Endothelial cell (in vitro differentiated cells): ENCODE measurements around the gene STIM1. TPM values are rescaled to one million over a fixed set of nuclear protein-coding genes. Genes with fewer than 3 reads are reported as not detected.
A peak's percentile ranks its signal among the peaks of the same experiment; 100 is the strongest.

Experiments used
- DNase-seq: peaks from one replicate; pipeline ENCODE4 v3.0.0; 2021; ENCODE audit warnings: low spot score
- H3K27ac Mint-ChIP-seq: one replicate; pipeline ENCODE4 v1.8.0; 2021; ENCODE audit warnings: mixed read lengths, inconsistent platforms; ENCODE audit not compliant: unreplicated experiment
- H3K27me3 Mint-ChIP-seq: one replicate; pipeline ENCODE4 v1.8.0; 2021; ENCODE audit warnings: mild to moderate bottlenecking, moderate library complexity, mixed read lengths, inconsistent platforms; ENCODE audit not compliant: unreplicated experiment
- H3K36me3 Mint-ChIP-seq: one replicate; pipeline ENCODE4 v1.8.0; 2021; ENCODE audit warnings: mild to moderate bottlenecking, low read depth, mixed read lengths, inconsistent platforms; ENCODE audit not compliant: unreplicated experiment
- H3K4me1 Mint-ChIP-seq: one replicate; pipeline ENCODE4 v1.8.0; 2021; ENCODE audit warnings: mild to moderate bottlenecking, mixed read lengths, inconsistent platforms; ENCODE audit not compliant: unreplicated experiment
- H3K4me3 Mint-ChIP-seq: one replicate; pipeline ENCODE4 v1.8.0; 2021; ENCODE audit warnings: mild to moderate bottlenecking, mixed read lengths, inconsistent platforms; ENCODE audit not compliant: unreplicated experiment
- H3K9me3 Mint-ChIP-seq: one replicate; pipeline ENCODE4 v1.8.0; 2021; ENCODE audit warnings: mixed read lengths, inconsistent platforms; ENCODE audit not compliant: unreplicated experiment
- total RNA-seq: library from RNA; stranded (reverse); fragmentation: NEBNext Ultra II Directional; extraction: Animal tissue kit (Norgen Biotek cat#: 25700); gene quantifications from one replicate; pipeline ENCODE4 v1.2.1, GENCODE V29; 2021; ENCODE audit not compliant: unreplicated experiment
- TF ChIP-seq, protein P1 (sequence below): fragments of 200-600 bp; sonication (generic); IDR thresholded peaks from one replicate; pipeline ENCODE4 v1.5.0; 2021; ENCODE audit warnings: antibody characterized with exemption; ENCODE audit not compliant: unreplicated experiment

STIM1 gene
- total RNA-seq, 1 donor from 2014 or later, result 35.9 TPM

DNA sequence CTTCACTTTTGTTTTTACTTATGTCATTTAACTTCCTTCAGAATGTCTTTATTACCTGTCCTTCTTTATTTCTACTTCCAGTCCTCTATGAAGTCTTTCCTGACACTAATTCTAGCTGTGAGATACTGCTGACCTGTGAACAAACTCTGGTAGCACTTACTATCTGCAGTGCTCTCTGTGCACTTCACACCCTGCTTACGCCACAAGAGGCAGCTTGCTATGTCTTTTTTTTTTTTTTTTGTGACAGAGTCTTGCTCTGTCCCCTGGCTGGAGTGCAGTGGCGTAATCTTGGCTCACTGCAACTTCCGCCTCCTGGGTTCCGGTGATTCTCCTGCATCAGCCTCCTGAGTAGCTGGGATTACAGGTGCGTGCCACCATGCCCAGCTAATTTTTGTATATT lies 10.7 kb downstream of the STIM1 start:
- Mint-ChIP-seq H3K9me3 (no peaks in the 10 kb centered on the region), H3K27me3 (peaks cover 2% of the 10 kb centered on the region), H3K36me3 (no peaks in the 10 kb centered on the region), H3K27ac (peak overlapping the region; percentile 49), H3K4me3 (no peak overlapping the region), H3K4me1 (peaks cover 21% of the 10 kb centered on the region)
- no peak for DNase-seq
- TF ChIP-seq, protein P1, sequence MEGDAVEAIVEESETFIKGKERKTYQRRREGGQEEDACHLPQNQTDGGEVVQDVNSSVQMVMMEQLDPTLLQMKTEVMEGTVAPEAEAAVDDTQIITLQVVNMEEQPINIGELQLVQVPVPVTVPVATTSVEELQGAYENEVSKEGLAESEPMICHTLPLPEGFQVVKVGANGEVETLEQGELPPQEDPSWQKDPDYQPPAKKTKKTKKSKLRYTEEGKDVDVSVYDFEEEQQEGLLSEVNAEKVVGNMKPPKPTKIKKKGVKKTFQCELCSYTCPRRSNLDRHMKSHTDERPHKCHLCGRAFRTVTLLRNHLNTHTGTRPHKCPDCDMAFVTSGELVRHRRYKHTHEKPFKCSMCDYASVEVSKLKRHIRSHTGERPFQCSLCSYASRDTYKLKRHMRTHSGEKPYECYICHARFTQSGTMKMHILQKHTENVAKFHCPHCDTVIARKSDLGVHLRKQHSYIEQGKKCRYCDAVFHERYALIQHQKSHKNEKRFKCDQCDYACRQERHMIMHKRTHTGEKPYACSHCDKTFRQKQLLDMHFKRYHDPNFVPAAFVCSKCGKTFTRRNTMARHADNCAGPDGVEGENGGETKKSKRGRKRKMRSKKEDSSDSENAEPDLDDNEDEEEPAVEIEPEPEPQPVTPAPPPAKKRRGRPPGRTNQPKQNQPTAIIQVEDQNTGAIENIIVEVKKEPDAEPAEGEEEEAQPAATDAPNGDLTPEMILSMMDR, result no peak

DNA sequence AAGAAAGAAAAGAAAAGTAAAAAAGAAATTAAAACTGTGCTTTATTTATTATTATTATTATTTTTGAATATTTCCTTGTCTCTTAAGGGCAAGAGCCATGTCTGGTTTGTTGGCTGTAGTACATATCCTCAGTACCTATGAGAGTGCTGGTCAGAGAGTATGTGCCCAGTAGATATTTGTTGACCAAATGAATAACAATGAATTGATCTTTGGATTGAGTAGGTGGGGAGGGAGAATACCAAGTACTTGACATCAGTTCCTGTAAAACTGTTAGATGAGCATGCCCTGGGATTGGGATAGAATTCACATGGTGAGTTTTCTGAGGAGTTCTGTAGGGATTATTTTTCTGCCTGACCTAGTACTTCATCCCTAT lies 11.4 kb downstream of the STIM1 start:
- no peaks in the 10 kb centered on the region for H3K9me3 Mint-ChIP-seq
- H3K36me3 Mint-ChIP-seq, result no peaks in the 10 kb centered on the region
- H3K4me3 Mint-ChIP-seq, result no peak overlapping the region
- no peak overlapping the region for H3K27ac Mint-ChIP-seq
- H3K27me3 Mint-ChIP-seq, result peaks cover 2% of the 10 kb centered on the region
- TF ChIP-seq, protein P1, result no peak
- no peak for DNase-seq
- peaks cover 15% of the 10 kb centered on the region for H3K4me1 Mint-ChIP-seq

DNA sequence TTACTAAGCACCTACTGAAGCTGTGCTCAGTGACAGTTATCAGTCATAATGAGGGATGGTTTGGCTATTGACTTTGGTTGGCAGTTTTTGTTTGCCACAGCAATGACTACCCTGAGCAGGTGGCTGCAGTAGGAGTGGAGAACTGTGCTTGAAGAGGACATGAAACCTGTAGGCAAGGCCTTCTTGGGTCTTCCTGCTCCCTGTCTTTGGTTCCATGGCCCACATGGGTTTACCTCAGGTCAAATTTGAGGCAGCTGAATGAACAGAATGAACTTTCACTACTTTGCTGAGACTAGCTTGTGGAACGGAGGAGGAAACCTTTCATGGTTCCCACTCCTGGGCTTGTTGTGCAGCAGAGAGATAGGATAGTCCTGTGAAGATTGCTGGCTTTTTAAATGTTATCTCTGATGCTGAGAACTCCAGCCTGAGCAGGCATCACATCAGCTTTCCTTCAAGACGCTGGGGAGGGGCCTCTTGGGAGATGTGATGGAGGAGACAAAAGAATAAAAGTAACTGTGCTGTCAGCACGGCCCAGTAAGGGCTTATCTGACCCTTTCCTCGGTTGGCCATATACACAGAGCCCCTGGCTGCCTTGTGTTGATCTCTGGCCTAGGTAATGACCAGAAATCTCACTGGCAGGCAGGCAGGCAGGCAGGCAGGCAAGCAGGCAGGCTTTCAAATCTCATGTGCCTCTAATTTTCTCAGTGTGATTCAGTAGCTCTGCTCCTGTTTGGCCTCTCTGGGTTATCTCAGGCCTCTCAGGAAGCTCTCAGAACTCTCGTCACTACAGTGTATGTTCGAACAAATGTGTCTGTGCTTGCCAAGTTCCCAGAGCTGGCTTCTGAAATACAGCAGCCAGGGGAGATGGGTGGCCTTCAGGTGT lies 12.0 kb downstream of the STIM1 start:
- Mint-ChIP-seq H3K4me3 (no peak overlapping the region), H3K9me3 (no peaks in the 10 kb centered on the region), H3K36me3 (no peaks in the 10 kb centered on the region), H3K27me3 (peaks cover 4% of the 10 kb centered on the region), H3K27ac (peak overlapping the region; percentile 6), H3K4me1 (peaks cover 12% of the 10 kb centered on the region)
- no peak for DNase-seq
- TF ChIP-seq, protein P1, result no peak

DNA sequence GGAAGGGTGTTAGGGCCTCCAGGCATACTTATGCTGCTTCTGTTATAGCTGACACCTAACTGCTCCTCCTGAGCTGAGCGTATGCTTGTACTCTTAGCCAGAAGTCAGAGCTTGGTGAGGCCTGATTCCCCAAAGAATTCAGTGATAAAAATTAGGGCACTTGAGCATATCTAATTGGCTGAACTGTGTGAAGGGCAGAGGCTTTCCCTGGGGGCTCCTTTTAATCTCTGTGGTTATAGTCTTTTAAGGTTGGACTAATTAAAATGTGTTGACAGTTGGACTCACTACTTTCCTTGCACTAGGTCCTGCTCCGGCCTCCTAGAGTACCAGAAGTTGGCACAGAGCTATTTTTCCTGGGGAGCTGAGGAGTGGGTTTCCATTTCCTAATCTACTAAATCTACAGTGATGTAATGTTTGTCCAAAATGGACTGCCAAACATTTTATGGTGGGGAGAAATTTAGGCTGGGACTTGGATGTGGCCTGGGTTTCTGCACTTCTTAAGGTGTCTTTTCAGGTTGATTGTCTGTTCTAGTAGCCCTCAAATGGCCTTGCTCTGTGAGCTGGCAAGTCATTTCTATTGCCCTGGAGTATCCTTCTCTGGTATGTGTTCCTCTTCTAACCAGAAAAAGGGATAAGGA lies 18.4 kb downstream of the STIM1 start:
- Mint-ChIP-seq H3K36me3 (no peaks in the 10 kb centered on the region), H3K4me1 (peaks cover 8% of the 10 kb centered on the region), H3K27me3 (peaks cover 2% of the 10 kb centered on the region), H3K27ac (no peak overlapping the region), H3K9me3 (no peaks in the 10 kb centered on the region), H3K4me3 (no peak overlapping the region)
- TF ChIP-seq, protein P1, result no peak
- DNase-seq, result no peak

DNA sequence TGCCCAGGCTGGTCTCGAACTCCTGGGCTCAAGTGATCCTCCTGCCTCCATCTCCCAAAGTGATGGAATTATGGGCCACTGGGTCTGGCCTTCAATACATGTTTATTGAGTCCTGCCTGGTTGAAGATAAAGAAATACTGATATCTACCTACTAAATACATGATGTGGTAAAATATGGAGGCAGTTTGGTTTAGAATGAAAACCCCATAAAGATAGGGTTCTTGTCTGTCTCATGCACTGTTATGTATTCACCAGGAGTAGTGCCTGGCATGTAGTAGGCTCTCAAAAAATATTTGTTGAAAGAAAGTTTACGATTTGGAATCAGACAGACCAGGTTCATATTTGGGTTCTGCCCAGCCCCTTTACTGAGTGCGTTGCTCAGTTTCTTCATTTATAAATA lies 21.1 kb downstream of the STIM1 start:
- H3K9me3 Mint-ChIP-seq, result no peaks in the 10 kb centered on the region
- TF ChIP-seq, protein P1, result no peak
- H3K27me3 Mint-ChIP-seq, result peaks cover 5% of the 10 kb centered on the region
- H3K4me3 Mint-ChIP-seq, result no peak overlapping the region
- no peak overlapping the region for H3K27ac Mint-ChIP-seq
- DNase-seq, result no peak
- no peaks in the 10 kb centered on the region for H3K36me3 Mint-ChIP-seq
- peaks cover 25% of the 10 kb centered on the region for H3K4me1 Mint-ChIP-seq
